Sigmoid colon (tissue), 7 donors: ENCODE data around the gene DCHS2. TPM values are rescaled to one million over a fixed set of nuclear protein-coding genes. Genes with fewer than 3 reads are reported as not detected.

Experiments used
- DNase-seq: peaks from one replicate; pipeline ENCODE4 v3.0.0-alpha.2; 2019
- H3K27ac ChIP-seq, 4 donors: fragments of 200-600 bp; sonication (generic); one replicate each; pipeline ENCODE4 v1.5.1; 2016 to 2019; ENCODE audit warnings: mild to moderate bottlenecking in 1 of 4
- H3K27me3 ChIP-seq, 3 donors: fragments of 200-600 bp; sonication (generic); one replicate each; pipeline ENCODE4 v1.5.1; 2019; ENCODE audit warnings: mild to moderate bottlenecking in 1 of 3
- H3K36me3 ChIP-seq, 4 donors: fragments of 200-600 bp; sonication (generic); one replicate each; pipeline ENCODE4 v1.5.1; 2016 to 2019
- H3K4me1 ChIP-seq, 4 donors: fragments of 200-600 bp; sonication (generic); one replicate each; pipeline ENCODE4 v1.5.1; 2017 to 2019
- H3K4me3 ChIP-seq, 4 donors: fragments of 200-600 bp; sonication (generic); one replicate each; pipeline ENCODE4 v1.5.1; 2017 to 2019; ENCODE audit warnings: mild to moderate bottlenecking in 2 of 4, moderate library complexity in 1 of 4
- H3K9me3 ChIP-seq, 4 donors: fragments of 200-600 bp in 3 of 4; sonication (generic) in 3 of 4; one replicate each; pipeline versions ENCODE4 v1.5.1 to v1.6.1; 2013 to 2019
- EP300 ChIP-seq, 4 donors: sonication (generic); formaldehyde crosslinking; IDR thresholded peaks; one replicate each; pipeline ENCODE4 v1.6.1; 2017; ENCODE audit warnings: antibody characterized with exemption in 4 of 4
- POLR2A ChIP-seq, 2 donors: fragments of 450-650 bp; IDR thresholded peaks; one replicate each; pipeline ENCODE4 v1.6.1; 2016; ENCODE audit warnings: antibody characterized with exemption in 2 of 2, mild to moderate bottlenecking in 2 of 2, moderate library complexity in 2 of 2
- POLR2AphosphoS5 ChIP-seq, 4 donors: sonication (generic); formaldehyde crosslinking; IDR thresholded peaks; one replicate each; pipeline ENCODE4 v1.6.1; 2017; ENCODE audit warnings: antibody characterized with exemption in 4 of 4
- WGBS, 2 donors: extraction: QIAGEN DNeasy Blood & Tissue Kit; methylation state at CpG; one replicate each; pipeline ENCODE4 v1.1.7; 2013; 5-methylcytosine and 5-hydroxymethylcytosine counted together
- intact Hi-C: fragments of 100-400 bp; cut with DNase I; formaldehyde crosslinking; loops from one replicate; pipeline ENCODE4 v1.15.1; 2023
- polyA plus RNA-seq, 3 donors: library from polyadenylated mRNA; stranded (reverse); fragments of 200-250 nt; gene quantifications; one replicate each; pipeline ENCODE4 v1.2.3, GENCODE V29; 2013
- total RNA-seq, 4 donors: library from RNA; depleted of rRNA; stranded (reverse); fragments of >200 nt; gene quantifications; one replicate each; pipeline ENCODE4 v1.1.0, GENCODE V29; 2016
- TF ChIP-seq, protein P1 (sequence below), 4 experiments: fragments of 450-650 bp in 3 of 4; fragments of 200-600 bp in 1 of 4; IDR thresholded peaks; one replicate each; pipeline ENCODE4 v1.5.1; 2016 to 2019; ENCODE audit warnings: antibody characterized with exemption in 4 of 4, mild to moderate bottlenecking in 3 of 4, moderate library complexity in 2 of 4
- donor health status: healthy with polysubstance abuse.
- donor health status: Bipolar disorder and iron deficiency.
- donor health status: healthy.

Gene DCHS2
- total and polyA plus RNA-seq, 7 donors: under 0.01 to 24.1 (median 13.6) TPM

DNA sequence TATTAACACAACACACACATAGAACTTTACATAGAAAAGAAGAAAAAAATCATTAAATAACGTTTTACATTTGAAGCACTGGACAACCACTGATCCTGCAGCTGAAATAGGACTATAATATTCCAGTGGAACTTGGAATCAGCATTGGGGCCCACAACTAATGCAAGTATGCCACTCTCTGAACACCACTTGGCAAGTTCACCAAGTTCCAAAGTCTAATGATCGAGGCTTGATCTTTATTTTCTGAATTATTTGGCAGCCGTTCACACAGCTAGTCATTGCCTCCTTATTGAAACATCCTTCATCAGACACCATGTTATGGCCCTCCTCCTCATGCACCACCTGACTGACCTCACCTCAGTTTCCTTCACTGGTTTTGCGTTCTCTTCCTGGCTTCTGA lies 107.6 kb downstream of the DCHS2 start:
- no peak for DNase-seq
- intact Hi-C loops: no loop called here
- H3K27me3 ChIP-seq: no peaks in the 10 kb centered on the region
- H3K4me3 ChIP-seq: no peak overlapping the region
- TF ChIP-seq POLR2A (IDR thresholded peaks at IDR 0.05): no peak
- TF ChIP-seq POLR2AphosphoS5 (IDR thresholded peaks at IDR 0.05): no peak
- TF ChIP-seq EP300 (IDR thresholded peaks at IDR 0.05): no peak
- TF ChIP-seq, protein P1, sequence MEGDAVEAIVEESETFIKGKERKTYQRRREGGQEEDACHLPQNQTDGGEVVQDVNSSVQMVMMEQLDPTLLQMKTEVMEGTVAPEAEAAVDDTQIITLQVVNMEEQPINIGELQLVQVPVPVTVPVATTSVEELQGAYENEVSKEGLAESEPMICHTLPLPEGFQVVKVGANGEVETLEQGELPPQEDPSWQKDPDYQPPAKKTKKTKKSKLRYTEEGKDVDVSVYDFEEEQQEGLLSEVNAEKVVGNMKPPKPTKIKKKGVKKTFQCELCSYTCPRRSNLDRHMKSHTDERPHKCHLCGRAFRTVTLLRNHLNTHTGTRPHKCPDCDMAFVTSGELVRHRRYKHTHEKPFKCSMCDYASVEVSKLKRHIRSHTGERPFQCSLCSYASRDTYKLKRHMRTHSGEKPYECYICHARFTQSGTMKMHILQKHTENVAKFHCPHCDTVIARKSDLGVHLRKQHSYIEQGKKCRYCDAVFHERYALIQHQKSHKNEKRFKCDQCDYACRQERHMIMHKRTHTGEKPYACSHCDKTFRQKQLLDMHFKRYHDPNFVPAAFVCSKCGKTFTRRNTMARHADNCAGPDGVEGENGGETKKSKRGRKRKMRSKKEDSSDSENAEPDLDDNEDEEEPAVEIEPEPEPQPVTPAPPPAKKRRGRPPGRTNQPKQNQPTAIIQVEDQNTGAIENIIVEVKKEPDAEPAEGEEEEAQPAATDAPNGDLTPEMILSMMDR (IDR thresholded peaks at IDR 0.05): no peak
- H3K36me3 ChIP-seq: no peaks in the 10 kb centered on the region
- no peak overlapping the region for H3K27ac ChIP-seq
- WGBS, 2 donors: 33 to 84% methylated on average over 4 of the region's 4 CpGs
- H3K9me3 ChIP-seq: no peaks in the 10 kb centered on the region
- H3K4me1 ChIP-seq: no peaks in the 10 kb centered on the region

DNA sequence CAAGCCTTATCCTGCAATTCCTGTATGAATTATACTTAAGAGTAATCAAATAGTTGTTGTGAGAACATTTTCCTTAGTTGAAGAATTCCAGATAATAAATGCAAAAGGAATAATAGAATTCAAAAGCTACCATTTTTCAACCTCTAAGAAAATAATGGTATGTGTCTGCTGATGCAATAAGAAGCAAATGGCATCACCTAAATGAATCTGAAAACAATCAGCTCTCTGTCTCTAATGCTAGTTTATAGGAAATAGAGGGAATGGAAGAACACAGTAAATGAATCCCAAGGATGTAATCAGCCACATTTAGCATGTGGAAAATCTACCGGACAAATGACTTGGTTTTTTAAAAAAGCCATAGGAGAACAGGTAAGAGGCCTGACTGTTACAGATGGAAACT lies 115.1 kb downstream of the DCHS2 start:
- intact Hi-C loops: no loop called here
- no peak for DNase-seq
- Histone ChIP-seq H3K36me3 (no peaks in the 10 kb centered on the region), H3K4me1 (no peaks in the 10 kb centered on the region), H3K9me3 (no peaks in the 10 kb centered on the region), H3K4me3 (no peak overlapping the region), H3K27me3 (no peaks in the 10 kb centered on the region), H3K27ac (no peak overlapping the region)
- 91 to 93% methylated on average over 1 of the region's 1 CpG for WGBS, 2 donors
- TF ChIP-seq POLR2A (IDR thresholded peaks at IDR 0.05) (no peak), EP300 (IDR thresholded peaks at IDR 0.05) (no peak), POLR2AphosphoS5 (IDR thresholded peaks at IDR 0.05) (no peak)
- TF ChIP-seq, protein P1 (IDR thresholded peaks at IDR 0.05): no peak

DNA sequence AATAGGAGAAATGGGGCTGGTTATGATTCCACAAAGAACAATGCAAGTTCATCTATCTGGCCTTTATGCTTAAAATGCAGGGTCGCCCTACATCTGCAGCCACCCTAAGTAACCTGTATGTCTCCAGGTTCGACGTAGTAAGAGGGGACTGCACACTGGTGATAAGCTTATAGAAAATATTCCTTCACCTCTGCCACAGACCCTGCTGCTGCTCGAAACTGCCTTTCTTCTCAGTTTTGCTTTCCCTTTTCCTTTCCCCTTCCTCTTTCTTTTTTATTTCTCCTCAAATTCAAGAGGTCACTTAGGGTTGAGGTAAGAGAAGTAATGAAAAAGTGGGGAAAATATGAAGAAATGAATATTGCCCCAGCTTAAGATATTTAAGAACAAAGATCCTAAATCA lies 123.5 kb downstream of the DCHS2 start:
- no peak for TF ChIP-seq POLR2A (IDR thresholded peaks at IDR 0.05)
- TF ChIP-seq EP300 (IDR thresholded peaks at IDR 0.05): no peak
- WGBS, 2 donors: 65 to 66% methylated on average over 4 of the region's 4 CpGs
- no peak for DNase-seq
- Histone ChIP-seq H3K4me3 (no peak overlapping the region), H3K4me1 (peaks cover 0 to 46% (median 32%) of the 10 kb centered on the region in 4 donors), H3K9me3 (no peaks in the 10 kb centered on the region), H3K36me3 (no peaks in the 10 kb centered on the region), H3K27me3 (no peaks in the 10 kb centered on the region), H3K27ac (peak overlapping the region in 1 of 4 donors; percentile 59)
- intact Hi-C loops: loop anchor here (5.0 kb wide), 1 partner anchor 49 kb away; no protein-coding TSS in a partner anchor

DNA sequence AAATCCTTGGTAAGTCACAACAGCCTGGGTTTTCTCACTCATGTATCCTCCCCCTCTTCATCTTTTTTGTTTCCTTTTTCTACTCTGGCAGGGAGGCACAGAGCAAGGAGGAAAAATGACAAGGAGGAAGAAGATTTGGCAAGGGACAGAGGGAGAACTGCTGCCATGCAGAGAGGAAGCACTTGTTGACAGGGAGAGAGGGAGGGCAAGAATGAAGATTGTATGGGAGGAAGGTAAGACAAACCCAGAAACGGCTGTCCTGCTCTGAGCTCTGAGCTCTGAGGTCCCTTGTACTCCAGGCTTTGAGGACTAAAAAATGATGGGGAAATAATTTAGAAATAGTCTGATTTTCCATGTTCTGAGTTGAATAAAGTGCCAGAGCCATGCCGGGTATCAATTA lies 123.9 kb downstream of the DCHS2 start:
- H3K4me1 ChIP-seq: peaks cover 0 to 46% (median 34%) of the 10 kb centered on the region in 4 donors
- TF ChIP-seq EP300 (IDR thresholded peaks at IDR 0.05) (no peak), POLR2AphosphoS5 (IDR thresholded peaks at IDR 0.05) (no peak), POLR2A (IDR thresholded peaks at IDR 0.05) (no peak)
- TF ChIP-seq, protein P1 (IDR thresholded peaks at IDR 0.05): no peak
- WGBS, 2 donors: 58 to 61% methylated on average over 2 of the region's 2 CpGs
- no peak overlapping the region for H3K4me3 ChIP-seq
- no peak for DNase-seq
- no peaks in the 10 kb centered on the region for H3K27me3 ChIP-seq
- H3K36me3 ChIP-seq: no peaks in the 10 kb centered on the region
- intact Hi-C loops: loop anchor here (5.0 kb wide), 1 partner anchor 50 kb away; no protein-coding TSS in a partner anchor
- H3K9me3 ChIP-seq: no peaks in the 10 kb centered on the region
- peak overlapping the region in 2 of 4 donors; percentile 49 to 59 for H3K27ac ChIP-seq

DNA sequence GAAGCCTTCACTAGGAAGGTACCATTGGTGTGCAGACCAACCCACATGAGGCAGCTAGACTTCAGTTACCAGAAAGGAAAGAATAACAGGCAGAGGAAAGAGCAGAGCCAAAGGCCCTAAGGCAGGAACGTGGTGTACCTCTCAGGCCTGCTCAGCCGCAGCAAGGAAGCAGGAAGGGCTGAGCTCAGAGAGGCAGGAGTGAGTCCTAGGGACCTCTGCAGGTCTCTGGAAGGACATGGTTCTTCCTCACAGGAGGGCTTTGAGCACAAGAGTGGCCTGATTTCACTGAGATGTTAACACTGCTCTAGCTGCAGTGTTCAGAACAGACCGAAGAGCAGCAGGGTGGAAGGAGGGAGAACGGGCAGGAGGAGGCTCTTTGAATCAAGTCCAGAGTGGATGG lies 124.6 kb downstream of the DCHS2 start:
- intact Hi-C loops: loop anchor here (5.0 kb wide), 1 partner anchor 50 kb away; no protein-coding TSS in a partner anchor

More for the DNA sequence above, 124.6 kb downstream of the DCHS2 start:
- no peak for DNase-seq
- Histone ChIP-seq H3K27ac (peak overlapping the region in 2 of 4 donors; percentile 49 to 59), H3K9me3 (no peaks in the 10 kb centered on the region), H3K4me1 (peaks cover 0 to 46% (median 34%) of the 10 kb centered on the region in 4 donors), H3K27me3 (no peaks in the 10 kb centered on the region), H3K36me3 (no peaks in the 10 kb centered on the region), H3K4me3 (no peak overlapping the region)
- TF ChIP-seq, protein P1 (IDR thresholded peaks at IDR 0.05): no peak
- no peak for TF ChIP-seq POLR2A (IDR thresholded peaks at IDR 0.05)
- TF ChIP-seq EP300 (IDR thresholded peaks at IDR 0.05): no peak
- TF ChIP-seq POLR2AphosphoS5 (IDR thresholded peaks at IDR 0.05): no peak
- WGBS, 2 donors: 72% methylated on average over 4 of the region's 4 CpGs
